Right cardiac atrium (tissue), 5 donors: ENCODE results near the gene ZNF362. TPM values are rescaled to one million over a fixed set of nuclear protein-coding genes. Genes with fewer than 3 reads are reported as not detected.
A peak's percentile ranks its signal among the peaks of the same experiment; 100 is the strongest.

Experiments used
- ATAC-seq, 2 donors: fragments of 200-7000 bp; cut with Tn5 transposase; one replicate each; pipeline versions ENCODE4 v1.8.0 to v1.9.1; 2020; ENCODE audit warnings: moderate library complexity in 2 of 2, mild to moderate bottlenecking in 1 of 2
- DNase-seq, 3 donors: peaks; one replicate each; pipeline ENCODE4 v3.0.0-alpha.2; 2020
- H3K27ac ChIP-seq: one replicate; pipeline ENCODE4 v1.5.1; 2013; ENCODE audit warnings: mild to moderate bottlenecking, low read length, control low read depth, moderate library complexity
- H3K27me3 ChIP-seq: one replicate; pipeline ENCODE4 v1.6.1; 2013; ENCODE audit not compliant: control insufficient read depth, insufficient read depth
- H3K4me1 ChIP-seq: one replicate; pipeline ENCODE4 v1.6.1; 2013; ENCODE audit warnings: low read length; ENCODE audit not compliant: control insufficient read depth, insufficient read depth
- H3K4me3 ChIP-seq: one replicate; pipeline ENCODE4 v1.5.1; 2013; ENCODE audit warnings: low read length, control low read depth
- H3K9me3 ChIP-seq: one replicate; pipeline ENCODE4 v1.6.1; 2013; ENCODE audit warnings: low read length; ENCODE audit not compliant: control insufficient read depth
- WGBS: extraction: QIAGEN DNeasy Blood & Tissue Kit; methylation state at CpG from one replicate; pipeline ENCODE4 v1.1.7; 2013; 5-methylcytosine and 5-hydroxymethylcytosine counted together
- intact Hi-C, 4 donors: fragments of 100-400 bp; cut with DNase I; formaldehyde crosslinking; loops; one replicate each; pipeline versions ENCODE4 v1.11.0 to v1.14.0; 2022 to 2023
- polyA plus RNA-seq: library from polyadenylated mRNA; stranded (reverse); fragments of 200-250 nt; gene quantifications from one replicate; pipeline ENCODE4 v1.2.3, GENCODE V29; 2013
- total RNA-seq, 4 donors: library from RNA; stranded (reverse); fragmentation: NEBNext Ultra II Directional; extraction: Animal tissue kit (Norgen Biotek cat#: 25700); gene quantifications; one replicate each; pipeline ENCODE4 v1.2.1, GENCODE V29; 2021
- donor health status: healthy with polysubstance abuse.
- donor health status: DM: no; HTN: yes; CAD: no.
- donor health status: DM: no; HTN: no; CAD: no.
- donor health status: DM: no; HTN: yes; CAD: no; lungs with severe emphysema.
- donor health status: DM: yes; HTN: yes; CAD: no.

Gene ZNF362
- total and polyA plus RNA-seq, 5 donors: 22.2 to 42.5 (median 39.7) TPM

- H3K27me3 ChIP-seq: no peaks in the 10 kb centered on the region
- intact Hi-C loops: no loop called here
- DNase-seq (no peak), ATAC-seq (no peak)
- WGBS: 73% methylated on average over 2 of the region's 2 CpGs
- H3K9me3 ChIP-seq: no peaks in the 10 kb centered on the region
- no peak overlapping the region for H3K4me3 ChIP-seq
- peaks cover 11% of the 10 kb centered on the region for H3K4me1 ChIP-seq
- no peak overlapping the region for H3K27ac ChIP-seq
Observed at GRCh38 chr1:33268457-33268856, 12.2 kb downstream of the ZNF362 start.

- Histone ChIP-seq H3K4me1 (peaks cover 11% of the 10 kb centered on the region), H3K9me3 (no peaks in the 10 kb centered on the region), H3K4me3 (no peak overlapping the region), H3K27ac (peak overlapping the region; percentile 21), H3K27me3 (no peaks in the 10 kb centered on the region)
- WGBS: 33% methylated on average over 5 of the region's 5 CpGs
- intact Hi-C loops: no loop called here
- DNase-seq: no peak
- peak in 1 of 2 donors; percentile 55 for ATAC-seq
Observed at GRCh38 chr1:33268927-33269610, 12.8 kb downstream of the ZNF362 start.

GRCh38 chr1:33269621-33270020, 13.3 kb downstream of the ZNF362 start:
- no peak for ATAC-seq
- 72% methylated on average over 5 of the region's 5 CpGs for WGBS
- Histone ChIP-seq H3K4me1 (peaks cover 11% of the 10 kb centered on the region), H3K9me3 (no peaks in the 10 kb centered on the region), H3K4me3 (no peak overlapping the region), H3K27me3 (no peaks in the 10 kb centered on the region), H3K27ac (no peak overlapping the region)
- no peak for DNase-seq
- intact Hi-C loops: no loop called here

GRCh38 chr1:33270379-33270778, 14.1 kb downstream of the ZNF362 start:
- Histone ChIP-seq H3K27me3 (no peaks in the 10 kb centered on the region), H3K4me1 (peaks cover 11% of the 10 kb centered on the region), H3K4me3 (no peak overlapping the region), H3K27ac (no peak overlapping the region), H3K9me3 (no peaks in the 10 kb centered on the region)
- WGBS: 93% methylated on average over 5 of the region's 5 CpGs
- ATAC-seq (no peak), DNase-seq (no peak)
- intact Hi-C loops: no loop called here

GRCh38 chr1:33270808-33271465, 14.6 kb downstream of the ZNF362 start:
- Histone ChIP-seq H3K9me3 (no peaks in the 10 kb centered on the region), H3K4me3 (no peak overlapping the region), H3K27me3 (no peaks in the 10 kb centered on the region), H3K4me1 (peaks cover 11% of the 10 kb centered on the region), H3K27ac (no peak overlapping the region)
- 77% methylated on average over 7 of the region's 7 CpGs for WGBS
- intact Hi-C loops: no loop called here
- ATAC-seq (no peak), DNase-seq (no peak)

- 75% methylated on average over 13 of the region's 13 CpGs for WGBS
- Histone ChIP-seq H3K4me3 (no peak overlapping the region), H3K27me3 (no peaks in the 10 kb centered on the region), H3K27ac (no peak overlapping the region), H3K9me3 (no peaks in the 10 kb centered on the region), H3K4me1 (peaks cover 7% of the 10 kb centered on the region)
- intact Hi-C loops: no loop called here
- no peak for ATAC-seq
- DNase-seq: no peak
Observed at GRCh38 chr1:33271666-33272505, 15.6 kb downstream of the ZNF362 start.

- H3K27ac ChIP-seq: no peak overlapping the region
- no peak overlapping the region for H3K4me3 ChIP-seq
- WGBS: 37% methylated on average over 3 of the region's 3 CpGs
- peaks cover 7% of the 10 kb centered on the region for H3K4me1 ChIP-seq
- DNase-seq (no peak), ATAC-seq (no peak)
- H3K27me3 ChIP-seq: no peaks in the 10 kb centered on the region
- intact Hi-C loops: no loop called here
- H3K9me3 ChIP-seq: no peaks in the 10 kb centered on the region
Observed at GRCh38 chr1:33272509-33272908, 16.2 kb downstream of the ZNF362 start.

GRCh38 chr1:33272930-33273329, 16.6 kb downstream of the ZNF362 start:
- DNase-seq (no peak), ATAC-seq (no peak)
- Histone ChIP-seq H3K4me3 (no peak overlapping the region), H3K27me3 (no peaks in the 10 kb centered on the region), H3K27ac (no peak overlapping the region), H3K4me1 (peaks cover 7% of the 10 kb centered on the region), H3K9me3 (no peaks in the 10 kb centered on the region)
- WGBS: 73% methylated on average over 1 of the region's 1 CpG
- intact Hi-C loops: no loop called here

- H3K4me3 ChIP-seq: no peak overlapping the region
- no peaks in the 10 kb centered on the region for H3K9me3 ChIP-seq
- H3K4me1 ChIP-seq: peaks cover 7% of the 10 kb centered on the region
- no peak overlapping the region for H3K27ac ChIP-seq
- ATAC-seq (no peak), DNase-seq (no peak)
- H3K27me3 ChIP-seq: no peaks in the 10 kb centered on the region
- 84% methylated on average over 3 of the region's 3 CpGs for WGBS
- intact Hi-C loops: no loop called here
Observed at GRCh38 chr1:33273406-33273805, 17.1 kb downstream of the ZNF362 start.

GRCh38 chr1:33273961-33274371, 17.7 kb downstream of the ZNF362 start:
- H3K4me3 ChIP-seq: no peak overlapping the region
- DNase-seq (no peak), ATAC-seq (no peak)
- WGBS: 81% methylated on average over 7 of the region's 7 CpGs
- no peaks in the 10 kb centered on the region for H3K27me3 ChIP-seq
- intact Hi-C loops: no loop called here
- peaks cover 4% of the 10 kb centered on the region for H3K4me1 ChIP-seq
- no peak overlapping the region for H3K27ac ChIP-seq
- H3K9me3 ChIP-seq: no peaks in the 10 kb centered on the region

GRCh38 chr1:33274446-33274845, 18.2 kb downstream of the ZNF362 start:
- DNase-seq: no peak
- 100% methylated on average over 1 of the region's 1 CpG for WGBS
- Histone ChIP-seq H3K4me3 (no peak overlapping the region), H3K27me3 (no peaks in the 10 kb centered on the region), H3K27ac (no peak overlapping the region), H3K4me1 (peaks cover 4% of the 10 kb centered on the region), H3K9me3 (no peaks in the 10 kb centered on the region)
- intact Hi-C loops: no loop called here
- ATAC-seq: no peak
